ENCODE results near the gene PRADC1. TPM values are rescaled to one million over a fixed set of nuclear protein-coding genes. Genes with fewer than 3 reads are reported as not detected.

PRADC1 gene
- total RNA-seq, 2 donors from 2014 or later = 19.9 to 24.5 TPM

- H3K4me3 ChIP-seq = no peak overlapping the region
- no peaks in the 10 kb centered on the region for H3K9me3 ChIP-seq
- no peak for DNase-seq (ENCODE audit: low spot score)
- TF ChIP-seq CTCF (IDR thresholded peaks at IDR 0.05) = no peak
- no peak overlapping the region for H3K27ac ChIP-seq
- no peaks in the 10 kb centered on the region for H3K27me3 ChIP-seq (replicated peaks; ENCODE audit: insufficient read depth)
- no peaks in the 10 kb centered on the region for H3K4me1 ChIP-seq (ENCODE audit: control insufficient read depth in 1 of 2, low read depth in 2 of 2)
- peaks cover 46% of the 10 kb centered on the region for H3K36me3 ChIP-seq
- no peak for ATAC-seq (ENCODE audit: insufficient number of reproducible peaks, low FRiP score, low read depth)
Measured at GRCh38 chr2:73253400-73253799, 20.4 kb upstream of the PRADC1 start.

- H3K36me3 ChIP-seq = peaks cover 55% of the 10 kb centered on the region
Measured at GRCh38 chr2:73252238-73253027, 19.4 kb upstream of the PRADC1 start.

GRCh38 chr2:73250872-73251846 lies 18.1 kb upstream of the PRADC1 start:
- peaks cover 68% of the 10 kb centered on the region for H3K36me3 ChIP-seq
- no peak for ATAC-seq (ENCODE audit: insufficient number of reproducible peaks, low FRiP score, low read depth)

More at GRCh38 chr2:73252238-73253027, 19.4 kb upstream of the PRADC1 start:
- ATAC-seq (ENCODE audit: insufficient number of reproducible peaks, low FRiP score, low read depth) (no peak), DNase-seq (ENCODE audit: low spot score) (no peak)
- TF ChIP-seq CTCF (IDR thresholded peaks at IDR 0.05) = no peak
- Histone ChIP-seq H3K9me3 (no peaks in the 10 kb centered on the region), H3K27me3 (replicated peaks; ENCODE audit: insufficient read depth) (no peaks in the 10 kb centered on the region), H3K4me3 (no peak overlapping the region), H3K4me1 (ENCODE audit: control insufficient read depth in 1 of 2, low read depth in 2 of 2) (no peaks in the 10 kb centered on the region), H3K27ac (no peak overlapping the region)

GRCh38 chr2:73249636-73250035 lies 16.6 kb upstream of the PRADC1 start:
- ATAC-seq (ENCODE audit: insufficient number of reproducible peaks, low FRiP score, low read depth) (no peak), DNase-seq (ENCODE audit: low spot score) (no peak)
- Histone ChIP-seq H3K27ac (no peak overlapping the region), H3K27me3 (replicated peaks; ENCODE audit: insufficient read depth) (no peaks in the 10 kb centered on the region), H3K36me3 (peaks cover 82% of the 10 kb centered on the region), H3K4me3 (no peak overlapping the region), H3K9me3 (no peaks in the 10 kb centered on the region), H3K4me1 (ENCODE audit: control insufficient read depth in 1 of 2, low read depth in 2 of 2) (no peaks in the 10 kb centered on the region)
- no peak for TF ChIP-seq CTCF (IDR thresholded peaks at IDR 0.05)

More at GRCh38 chr2:73250872-73251846, 18.1 kb upstream of the PRADC1 start:
- H3K4me3 ChIP-seq = no peak overlapping the region
- H3K27ac ChIP-seq = no peak overlapping the region
- no peaks in the 10 kb centered on the region for H3K9me3 ChIP-seq
- DNase-seq (ENCODE audit: low spot score) = no peak
- no peak for TF ChIP-seq CTCF (IDR thresholded peaks at IDR 0.05)
- H3K4me1 ChIP-seq (ENCODE audit: control insufficient read depth in 1 of 2, low read depth in 2 of 2) = no peaks in the 10 kb centered on the region
- H3K27me3 ChIP-seq (replicated peaks; ENCODE audit: insufficient read depth) = no peaks in the 10 kb centered on the region

- no peak for TF ChIP-seq CTCF (IDR thresholded peaks at IDR 0.05)
- no peak overlapping the region for H3K4me3 ChIP-seq
- H3K9me3 ChIP-seq = no peaks in the 10 kb centered on the region
- H3K27me3 ChIP-seq (replicated peaks; ENCODE audit: insufficient read depth) = no peaks in the 10 kb centered on the region
- no peak for ATAC-seq (ENCODE audit: insufficient number of reproducible peaks, low FRiP score, low read depth)
- no peak overlapping the region for H3K27ac ChIP-seq
- H3K36me3 ChIP-seq = peaks cover 75% of the 10 kb centered on the region
- DNase-seq (ENCODE audit: low spot score) = no peak
- no peaks in the 10 kb centered on the region for H3K4me1 ChIP-seq (ENCODE audit: control insufficient read depth in 1 of 2, low read depth in 2 of 2)
Measured at GRCh38 chr2:73246850-73247249, 13.8 kb upstream of the PRADC1 start.

Measured in thoracic aorta (tissue), 2 donors.